Neural cell (in vitro differentiated cells): ENCODE results near the gene DOCK7. TPM values are rescaled to one million over a fixed set of nuclear protein-coding genes. Genes with fewer than 3 reads are reported as not detected.

Experiments
- H2AFZ ChIP-seq: fragments of 200-600, 300-800 bp; sonication (generic), shearing (Covaris generic); 2 replicates; pipeline ENCODE4 v1.6.0; 2014; ENCODE audit warnings: low read depth, mild to moderate bottlenecking, antibody characterized with exemption, low read length, moderate library complexity
- H3F3A ChIP-seq: fragments of 200-600 bp; shearing (Covaris generic); 2 replicates; pipeline ENCODE4 v1.6.1; 2016; ENCODE audit warnings: mild to moderate bottlenecking, moderate library complexity, mixed read lengths, antibody characterized with exemption, low read length; ENCODE audit not compliant: insufficient read depth, poor library complexity, severe bottlenecking
- H3K27ac ChIP-seq: fragments of 200-600, 300-800 bp; sonication (generic), shearing (Covaris generic); 2 replicates; pipeline ENCODE4 v1.5.1; 2014; ENCODE audit warnings: mild to moderate bottlenecking, low read length, moderate library complexity
- H3K27me3 ChIP-seq: fragments of 300-800, 200-600 bp; sonication (generic), shearing (Covaris generic); 2 replicates; pipeline ENCODE4 v1.6.0; 2014; ENCODE audit warnings: mild to moderate bottlenecking, low read depth, low read length, moderate library complexity; ENCODE audit not compliant: insufficient read depth
- H3K36me3 ChIP-seq: fragments of 300-800, 200-600 bp; sonication (generic), shearing (Covaris generic); 2 replicates; pipeline ENCODE4 v1.5.1; 2014; ENCODE audit warnings: mild to moderate bottlenecking, antibody characterized with exemption, low read length, moderate library complexity; ENCODE audit not compliant: insufficient read depth
- H3K4me2 ChIP-seq: fragments of 300-800, 200-600 bp; sonication (generic), shearing (Covaris generic); 2 replicates; pipeline ENCODE4 v1.6.0; 2014; ENCODE audit warnings: mild to moderate bottlenecking, low read length
- H3K4me3 ChIP-seq: fragments of 300-800, 200-600 bp; sonication (generic), shearing (Covaris generic); 2 replicates; pipeline ENCODE4 v1.5.1; 2014; ENCODE audit warnings: mild to moderate bottlenecking, low read length, moderate library complexity
- H3K79me2 ChIP-seq: fragments of 200-600 bp; shearing (Covaris generic); replicated peaks from 2 replicates; pipeline ENCODE4 v1.6.0; 2014; ENCODE audit warnings: mild to moderate bottlenecking, low read length, moderate library complexity; ENCODE audit not compliant: insufficient read depth
- H3K9ac ChIP-seq: fragments of 300-800, 200-600 bp; sonication (generic), shearing (Covaris generic); 2 replicates; pipeline ENCODE4 v1.6.1; 2016; ENCODE audit warnings: mild to moderate bottlenecking, low read length, mixed read lengths
- H3K9me2 ChIP-seq: fragments of 200-600 bp; shearing (Covaris generic); 2 replicates; pipeline ENCODE4 v1.6.1; 2016; ENCODE audit warnings: mild to moderate bottlenecking, low read length, mixed read lengths; ENCODE audit not compliant: insufficient read depth
- H3K9me3 ChIP-seq: fragments of 200-600, 300-800 bp; sonication (generic), shearing (Covaris generic); 2 replicates; pipeline ENCODE4 v1.6.1; 2016; ENCODE audit warnings: mild to moderate bottlenecking, mixed run types, low read length, moderate library complexity, mixed read lengths
- H4K20me1 ChIP-seq: fragments of 200-600 bp; shearing (Covaris generic); 2 replicates; pipeline ENCODE4 v1.6.1; 2016; ENCODE audit warnings: mild to moderate bottlenecking, mixed run types; ENCODE audit not compliant: insufficient read depth
- EP300 ChIP-seq: fragments of 450-650 bp; conservative IDR thresholded peaks from 2 replicates; pipeline ENCODE4 v1.6.1; 2014; ENCODE audit warnings: antibody characterized with exemption, mild to moderate bottlenecking, moderate library complexity; ENCODE audit not compliant: poor library complexity, severe bottlenecking
- EZH2 ChIP-seq: fragments of 200-600, 300-800 bp; shearing (Covaris generic), sonication (generic); IDR thresholded peaks from 2 replicates; pipeline ENCODE4 v1.6.1; 2014; ENCODE audit warnings: antibody characterized with exemption, low read length, borderline replicate concordance, mild to moderate bottlenecking; ENCODE audit not compliant: insufficient read depth, poor library complexity, severe bottlenecking
- MXI1 ChIP-seq: fragments of 450-650 bp; conservative IDR thresholded peaks from 2 replicates; pipeline ENCODE4 v1.6.1; 2014; ENCODE audit warnings: antibody characterized with exemption, mild to moderate bottlenecking; ENCODE audit not compliant: poor library complexity, severe bottlenecking
- POLR2AphosphoS5 ChIP-seq: IDR thresholded peaks from 2 replicates; pipeline ENCODE4 v1.6.1; 2012
- RAD21 ChIP-seq: fragments of 450-650 bp; conservative IDR thresholded peaks from 2 replicates; pipeline ENCODE4 v1.6.1; 2014; ENCODE audit warnings: antibody characterized with exemption, mild to moderate bottlenecking, moderate library complexity
- REST ChIP-seq: IDR thresholded peaks from 2 replicates; pipeline ENCODE4 v1.6.1; 2012; ENCODE audit warnings: borderline replicate concordance
- SMC3 ChIP-seq: fragments of 450-650 bp; conservative IDR thresholded peaks from 2 replicates; pipeline ENCODE4 v1.6.1; 2014; ENCODE audit warnings: antibody characterized with exemption, mild to moderate bottlenecking, moderate library complexity; ENCODE audit not compliant: poor library complexity
- TAF1 ChIP-seq: IDR thresholded peaks from 2 replicates; pipeline ENCODE4 v1.6.1; 2012; ENCODE audit warnings: low read depth
- polyA plus RNA-seq: library from polyadenylated mRNA; depleted of rRNA; stranded (reverse); fragments of >200 nt; gene quantifications from 2 replicates; pipeline ENCODE4 v1.2.3, GENCODE V29; 2014
- TF ChIP-seq, protein P1 (sequence below): fragments of 450-650 bp; IDR thresholded peaks from 2 replicates; pipeline ENCODE4 v1.5.1; 2014; ENCODE audit warnings: antibody characterized with exemption, mild to moderate bottlenecking, moderate library complexity; ENCODE audit not compliant: poor library complexity, severe bottlenecking

The DOCK7 gene
- polyA plus RNA-seq, 1 donor from 2014 or later: 129 TPM

GRCh38 chr1:62436466-62437272, 251.5 kb downstream of the DOCK7 start, which contains the start of gene USP1:
Gene USP1 (plus strand): TSS chr1:62437049. CDS start chr1:62439868, 2,819 bp downstream.
- Histone ChIP-seq H3K36me3 (no peaks in the 10 kb centered on the region), H2AFZ (peak within 1 kb of the TSS; percentile 91), H3F3A (no peaks in the 10 kb centered on the region), H3K27ac (peak within 1 kb of the TSS; percentile 97), H3K4me3 (peak within 1 kb of the TSS; percentile 90), H3K27me3 (no peaks in the 10 kb centered on the region), H3K9me3 (no peaks in the 10 kb centered on the region), H3K9ac (peak within 1 kb of the TSS; percentile 97), H3K4me2 (peak within 1 kb of the TSS; percentile 74), H3K9me2 (no peaks in the 10 kb centered on the region), H3K79me2 (peaks cover 38% of the 10 kb centered on the region), H4K20me1 (no peaks in the 10 kb centered on the region)
- TF ChIP-seq MXI1 (peak; percentile 91), RAD21 (no peak), REST (peak; percentile 19), SMC3 (peak; percentile 59), EZH2 (no peak), POLR2AphosphoS5 (peak; percentile 42), EP300 (peak; percentile 75), TAF1 (no peak)
- TF ChIP-seq, protein P1, sequence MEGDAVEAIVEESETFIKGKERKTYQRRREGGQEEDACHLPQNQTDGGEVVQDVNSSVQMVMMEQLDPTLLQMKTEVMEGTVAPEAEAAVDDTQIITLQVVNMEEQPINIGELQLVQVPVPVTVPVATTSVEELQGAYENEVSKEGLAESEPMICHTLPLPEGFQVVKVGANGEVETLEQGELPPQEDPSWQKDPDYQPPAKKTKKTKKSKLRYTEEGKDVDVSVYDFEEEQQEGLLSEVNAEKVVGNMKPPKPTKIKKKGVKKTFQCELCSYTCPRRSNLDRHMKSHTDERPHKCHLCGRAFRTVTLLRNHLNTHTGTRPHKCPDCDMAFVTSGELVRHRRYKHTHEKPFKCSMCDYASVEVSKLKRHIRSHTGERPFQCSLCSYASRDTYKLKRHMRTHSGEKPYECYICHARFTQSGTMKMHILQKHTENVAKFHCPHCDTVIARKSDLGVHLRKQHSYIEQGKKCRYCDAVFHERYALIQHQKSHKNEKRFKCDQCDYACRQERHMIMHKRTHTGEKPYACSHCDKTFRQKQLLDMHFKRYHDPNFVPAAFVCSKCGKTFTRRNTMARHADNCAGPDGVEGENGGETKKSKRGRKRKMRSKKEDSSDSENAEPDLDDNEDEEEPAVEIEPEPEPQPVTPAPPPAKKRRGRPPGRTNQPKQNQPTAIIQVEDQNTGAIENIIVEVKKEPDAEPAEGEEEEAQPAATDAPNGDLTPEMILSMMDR: peak; percentile 28

GRCh38 chr1:62436039-62436465, 252.1 kb downstream of the DOCK7 start:
- no peak for TF ChIP-seq EZH2
- TF ChIP-seq, protein P1: no peak
- TF ChIP-seq POLR2AphosphoS5: peak; percentile 98
- peak; percentile 91 for TF ChIP-seq TAF1
- TF ChIP-seq SMC3: peak; percentile 22
- TF ChIP-seq RAD21: peak; percentile 38
- peak; percentile 93 for TF ChIP-seq REST
- no peak for TF ChIP-seq MXI1
- TF ChIP-seq EP300: peak; percentile 43
- Histone ChIP-seq H3K9ac (peak overlapping the region; percentile 97), H3K4me2 (peak overlapping the region; percentile 32), H3K9me3 (no peaks in the 10 kb centered on the region), H3K9me2 (no peaks in the 10 kb centered on the region), H3K36me3 (no peaks in the 10 kb centered on the region), H3F3A (no peaks in the 10 kb centered on the region), H4K20me1 (no peaks in the 10 kb centered on the region), H3K79me2 (peaks cover 32% of the 10 kb centered on the region), H3K27ac (peak overlapping the region; percentile 97), H3K4me3 (peak overlapping the region; percentile 90), H2AFZ (peak overlapping the region; percentile 91), H3K27me3 (no peaks in the 10 kb centered on the region)
